Natural killer cell (primary cell): ENCODE data around the gene SPPL3. TPM values are rescaled to one million over a fixed set of nuclear protein-coding genes. Genes with fewer than 3 reads are reported as not detected.

ENCODE experiments used
- ATAC-seq, 3 donors: fragments of 150-1000 bp in 2 of 3; fragments of 200-7000 bp in 1 of 3; cut with Tn5 transposase; 1 replicate in 1 of 3; 2 replicates in 2 of 3; pipeline ENCODE4 v1.10.0; 2021; ENCODE audit warnings: mild to moderate bottlenecking in 2 of 3, moderate library complexity in 2 of 3
- DNase-seq, 2 donors: peaks; one replicate each; pipeline versions ENCODE4 v3.0.0 to v3.0.0-alpha.2; 2013 to 2021; ENCODE audit warnings: mixed read lengths in 1 of 2
- H3K27ac ChIP-seq: one replicate; pipeline ENCODE4 v1.5.1; 2013; ENCODE audit warnings: mild to moderate bottlenecking, low read length
- H3K27me3 ChIP-seq: one replicate; pipeline ENCODE4 v1.6.1; 2013; ENCODE audit warnings: low read length; ENCODE audit not compliant: control insufficient read depth, insufficient read depth
- H3K36me3 ChIP-seq: one replicate; pipeline ENCODE4 v1.6.1; 2013; ENCODE audit warnings: low read length; ENCODE audit not compliant: control insufficient read depth, insufficient read depth
- H3K4me1 ChIP-seq: one replicate; pipeline ENCODE4 v1.6.1; 2013; ENCODE audit warnings: low read length; ENCODE audit not compliant: control insufficient read depth, insufficient read depth
- H3K4me3 ChIP-seq: one replicate; pipeline ENCODE4 v1.5.1; 2013; ENCODE audit warnings: low read length
- H3K9me3 ChIP-seq: one replicate; pipeline ENCODE4 v1.6.1; 2013; ENCODE audit warnings: low read length; ENCODE audit not compliant: control insufficient read depth, insufficient read depth
- H3K27ac Mint-ChIP-seq, 2 donors: one replicate each; pipeline ENCODE4 v1.8.0; 2022; ENCODE audit warnings: mild to moderate bottlenecking in 2 of 2, mixed read lengths in 2 of 2, moderate library complexity in 1 of 2
- H3K27me3 Mint-ChIP-seq, 2 donors: one replicate each; pipeline ENCODE4 v1.8.0; 2022; ENCODE audit warnings: low read depth in 2 of 2, mixed read lengths in 2 of 2
- H3K36me3 Mint-ChIP-seq: one replicate; pipeline ENCODE4 v1.8.0; 2022; ENCODE audit warnings: mixed read lengths
- H3K4me1 Mint-ChIP-seq, 2 donors: one replicate each; pipeline ENCODE4 v1.8.0; 2022; ENCODE audit warnings: mixed read lengths in 2 of 2
- H3K4me3 Mint-ChIP-seq: one replicate; pipeline ENCODE4 v1.8.0; 2022; ENCODE audit warnings: mild to moderate bottlenecking, moderate library complexity, mixed read lengths
- H3K9me3 Mint-ChIP-seq, 2 donors: one replicate each; pipeline ENCODE4 v1.8.0; 2022; ENCODE audit warnings: mixed read lengths in 2 of 2
- WGBS: methylation state at CpG from one replicate; pipeline ENCODE4 v1.1.7; 2013; ENCODE audit warnings: missing lambda C conversion rate; ENCODE audit not compliant: insufficient coverage; 5-methylcytosine and 5-hydroxymethylcytosine counted together
- intact Hi-C: fragments of 100-400 bp; cut with micrococcal nuclease; formaldehyde crosslinking; loops from one replicate; pipeline ENCODE4 v1.14.2; 2022
- total RNA-seq, 4 donors: library from RNA; stranded (reverse); fragments of 120-200 nt in 1 of 4; gene quantifications; one replicate each; pipeline versions ENCODE4 v1.2.3 to v1.2.4, GENCODE V29; 2013 to 2022
- TF ChIP-seq, protein P1 (sequence below): fragments of 200-600 bp; IDR thresholded peaks from one replicate; pipeline ENCODE4 v1.8.0; 2022; ENCODE audit warnings: antibody characterized with exemption

SPPL3 gene
- total RNA-seq, 3 donors from 2014 or later (not counting 1 experiment from before 2014, with no cell fraction given) = 31.5 to 40.2 (median 39.9) TPM

- H3K4me3 ChIP-seq = no peak overlapping the region
- peaks cover 3% of the 10 kb centered on the region for H3K36me3 ChIP-seq
- TF ChIP-seq, protein P1, sequence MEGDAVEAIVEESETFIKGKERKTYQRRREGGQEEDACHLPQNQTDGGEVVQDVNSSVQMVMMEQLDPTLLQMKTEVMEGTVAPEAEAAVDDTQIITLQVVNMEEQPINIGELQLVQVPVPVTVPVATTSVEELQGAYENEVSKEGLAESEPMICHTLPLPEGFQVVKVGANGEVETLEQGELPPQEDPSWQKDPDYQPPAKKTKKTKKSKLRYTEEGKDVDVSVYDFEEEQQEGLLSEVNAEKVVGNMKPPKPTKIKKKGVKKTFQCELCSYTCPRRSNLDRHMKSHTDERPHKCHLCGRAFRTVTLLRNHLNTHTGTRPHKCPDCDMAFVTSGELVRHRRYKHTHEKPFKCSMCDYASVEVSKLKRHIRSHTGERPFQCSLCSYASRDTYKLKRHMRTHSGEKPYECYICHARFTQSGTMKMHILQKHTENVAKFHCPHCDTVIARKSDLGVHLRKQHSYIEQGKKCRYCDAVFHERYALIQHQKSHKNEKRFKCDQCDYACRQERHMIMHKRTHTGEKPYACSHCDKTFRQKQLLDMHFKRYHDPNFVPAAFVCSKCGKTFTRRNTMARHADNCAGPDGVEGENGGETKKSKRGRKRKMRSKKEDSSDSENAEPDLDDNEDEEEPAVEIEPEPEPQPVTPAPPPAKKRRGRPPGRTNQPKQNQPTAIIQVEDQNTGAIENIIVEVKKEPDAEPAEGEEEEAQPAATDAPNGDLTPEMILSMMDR = no peak
- no peak overlapping the region for H3K4me3 Mint-ChIP-seq
- H3K4me1 Mint-ChIP-seq = peaks cover 0 to 4% of the 10 kb centered on the region in 2 donors
- intact Hi-C loops = no loop called here
- H3K27ac Mint-ChIP-seq = no peak overlapping the region
- DNase-seq (no peak), ATAC-seq (no peak)
- no peaks in the 10 kb centered on the region for H3K27me3 ChIP-seq
- no peaks in the 10 kb centered on the region for H3K9me3 Mint-ChIP-seq
- no peaks in the 10 kb centered on the region for H3K4me1 ChIP-seq
- no peak overlapping the region for H3K27ac ChIP-seq
- 94% methylated on average over 25 of the region's 25 CpGs for WGBS
- H3K27me3 Mint-ChIP-seq = no peaks in the 10 kb centered on the region
- H3K36me3 Mint-ChIP-seq = no peaks in the 10 kb centered on the region
- no peaks in the 10 kb centered on the region for H3K9me3 ChIP-seq
Observed at GRCh38 chr12:120737557-120738251, 166.5 kb downstream of the SPPL3 start.

GRCh38 chr12:120736404-120737331, 167.5 kb downstream of the SPPL3 start:
- Mint-ChIP-seq H3K27me3 (no peaks in the 10 kb centered on the region), H3K4me3 (no peak overlapping the region), H3K27ac (no peak overlapping the region), H3K4me1 (peaks cover 0 to 4% of the 10 kb centered on the region in 2 donors), H3K9me3 (no peaks in the 10 kb centered on the region), H3K36me3 (no peaks in the 10 kb centered on the region)
- no peaks in the 10 kb centered on the region for H3K9me3 ChIP-seq
- H3K27me3 ChIP-seq = no peaks in the 10 kb centered on the region
- 95% methylated on average over 38 of the region's 38 CpGs for WGBS
- TF ChIP-seq, protein P1 = no peak
- intact Hi-C loops = no loop called here
- ATAC-seq (no peak), DNase-seq (no peak)
- no peak overlapping the region for H3K27ac ChIP-seq
- no peak overlapping the region for H3K4me3 ChIP-seq
- peaks cover 3% of the 10 kb centered on the region for H3K36me3 ChIP-seq
- H3K4me1 ChIP-seq = no peaks in the 10 kb centered on the region

- H3K4me1 Mint-ChIP-seq = peaks cover 0 to 7% of the 10 kb centered on the region in 2 donors
- TF ChIP-seq, protein P1 = no peak
- Histone ChIP-seq H3K4me1 (no peaks in the 10 kb centered on the region), H3K36me3 (peaks cover 9% of the 10 kb centered on the region), H3K9me3 (no peaks in the 10 kb centered on the region), H3K4me3 (no peak overlapping the region), H3K27ac (no peak overlapping the region), H3K27me3 (no peaks in the 10 kb centered on the region)
- no peak for ATAC-seq
- intact Hi-C loops = no loop called here
- no peak overlapping the region for H3K27ac Mint-ChIP-seq
- H3K9me3 Mint-ChIP-seq = no peaks in the 10 kb centered on the region
- H3K27me3 Mint-ChIP-seq = no peaks in the 10 kb centered on the region
- no peaks in the 10 kb centered on the region for H3K36me3 Mint-ChIP-seq
- no peak overlapping the region for H3K4me3 Mint-ChIP-seq
- WGBS = 100% methylated on average over 1 of the region's 3 CpGs
- no peak for DNase-seq
Observed at GRCh38 chr12:120735181-120735580, 169.0 kb downstream of the SPPL3 start.
